ENCODE data around the gene CTSW. TPM values are rescaled to one million over a fixed set of nuclear protein-coding genes. Genes with fewer than 3 reads are reported as not detected.

CTSW gene
- polyA plus RNA-seq, 1 of the 3 experiments (the other 2 are of a cell fraction) = 0.49 TPM

DNA sequence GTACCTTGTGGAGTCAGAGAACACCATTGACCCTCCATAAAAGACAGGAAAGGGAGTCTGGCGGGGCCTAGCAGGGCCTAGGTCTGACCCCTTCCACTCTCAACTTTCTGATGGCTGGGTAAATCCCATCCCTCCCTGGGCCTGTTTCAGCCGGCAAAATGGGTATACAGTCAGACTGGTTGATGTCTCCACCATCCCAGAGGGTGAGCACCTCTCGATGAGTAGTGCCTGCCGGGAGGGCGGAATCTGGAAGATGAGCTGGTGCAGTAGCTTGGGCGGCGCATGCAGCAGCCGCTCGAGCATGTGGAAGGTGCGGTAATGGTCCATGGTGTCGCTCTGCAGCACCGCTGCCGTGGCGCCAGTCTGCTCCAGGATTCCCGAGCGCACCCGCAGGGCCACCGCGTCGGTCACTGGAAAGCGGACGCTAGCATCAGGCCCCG, 8.1 kb downstream of the CTSW start:
- H4K20me1 ChIP-seq (ENCODE audit: insufficient read depth) = peaks cover 19% of the 10 kb centered on the region
- peaks cover 55% of the 10 kb centered on the region for H3K79me2 ChIP-seq (ENCODE audit: insufficient read depth)
- peak; percentile 18; the same call in 1 of the 2 replicates for TF ChIP-seq MXI1 (IDR thresholded peaks at IDR 0.05; ENCODE audit: low read depth, low read length)
- TF ChIP-seq, protein P1, sequence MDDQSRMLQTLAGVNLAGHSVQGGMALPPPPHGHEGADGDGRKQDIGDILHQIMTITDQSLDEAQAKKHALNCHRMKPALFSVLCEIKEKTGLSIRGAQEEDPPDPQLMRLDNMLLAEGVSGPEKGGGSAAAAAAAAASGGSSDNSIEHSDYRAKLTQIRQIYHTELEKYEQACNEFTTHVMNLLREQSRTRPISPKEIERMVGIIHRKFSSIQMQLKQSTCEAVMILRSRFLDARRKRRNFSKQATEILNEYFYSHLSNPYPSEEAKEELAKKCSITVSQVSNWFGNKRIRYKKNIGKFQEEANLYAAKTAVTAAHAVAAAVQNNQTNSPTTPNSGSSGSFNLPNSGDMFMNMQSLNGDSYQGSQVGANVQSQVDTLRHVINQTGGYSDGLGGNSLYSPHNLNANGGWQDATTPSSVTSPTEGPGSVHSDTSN (IDR thresholded peaks at IDR 0.05) = no peak

DNA sequence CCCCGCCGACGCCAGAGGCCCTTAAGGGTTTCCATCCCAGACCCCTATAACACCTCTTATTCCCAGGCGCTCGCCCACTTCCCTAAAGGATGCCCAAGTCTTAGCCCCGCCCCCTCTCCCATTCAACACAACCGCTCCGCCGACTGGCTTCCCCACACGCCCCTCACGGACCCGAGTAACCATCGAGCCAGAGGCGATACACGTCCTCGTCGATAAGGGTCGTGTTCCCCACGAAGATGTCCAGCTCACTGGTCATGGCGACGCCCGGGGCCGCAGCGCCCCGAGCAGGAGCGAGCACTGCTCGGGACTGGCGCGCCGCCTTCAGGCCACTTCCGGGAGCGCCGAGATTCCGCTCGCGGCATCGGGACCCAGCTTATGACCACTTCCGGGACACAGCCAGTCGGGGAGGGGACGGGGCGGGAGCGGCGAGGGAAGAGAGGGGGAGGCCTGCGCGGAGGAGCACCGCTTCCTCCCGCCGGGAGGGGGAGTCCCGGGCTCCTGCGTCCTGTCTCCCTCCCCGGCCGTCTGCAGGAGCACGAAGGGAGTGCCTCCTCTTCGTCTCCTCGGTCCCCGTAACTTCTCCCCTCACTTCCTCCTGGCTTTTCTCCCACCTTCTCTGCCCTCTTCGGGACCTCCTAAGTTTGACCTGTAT, 8.7 kb downstream of the CTSW start, which contains the start of gene FIBP:
Gene FIBP (minus strand): TSS at position 309 of the 652 bp plus-strand sequence. CDS start 53 bp downstream, at position 256.
- Histone ChIP-seq H4K20me1 (ENCODE audit: insufficient read depth) (peaks cover 25% of the 10 kb centered on the region), H3K27ac (ENCODE audit: low read depth in 2 of 2, low read length in 1 of 2) (peak within 1 kb of the TSS; percentile 94 to 99), H3K79me2 (ENCODE audit: insufficient read depth) (peaks cover 60% of the 10 kb centered on the region), H3K4me3 (ENCODE audit: low read depth in 2 of 2, low read length in 1 of 2) (peak within 1 kb of the TSS; percentile 56 to 82), H3K36me3 (replicated peaks in 1 of 2; ENCODE audit: control insufficient read depth in 1 of 2, insufficient read depth in 2 of 2, low read length in 1 of 2) (peaks cover 34 to 42% of the 10 kb centered on the region in 2 experiments), H3F3A (replicated peaks; ENCODE audit: insufficient read depth) (peaks cover 62% of the 10 kb centered on the region), H3K27me3 (ENCODE audit: insufficient read depth) (no peaks in the 10 kb centered on the region), H3K4me1 (ENCODE audit: control insufficient read depth in 1 of 2, insufficient read depth in 2 of 2, low read depth in 1 of 2, low read length in 1 of 2) (peaks cover 41 to 52% of the 10 kb centered on the region in 2 experiments), H3K4me2 (peak within 1 kb of the TSS; percentile 98), H3K9me2 (no peaks in the 10 kb centered on the region), H2AFZ (ENCODE audit: low read depth) (peak within 1 kb of the TSS; percentile 82), H3K9me3 (no peaks in the 10 kb centered on the region), H3K9ac (peak within 1 kb of the TSS; percentile 73)
- peak; percentile 97 for DNase-seq
- CTCF ChIA-PET = interaction anchor here (0.7 to 15.2 kb wide), 38 partner anchors 9 to 464 kb away, joined by 3 to 374 read pairs (median 6); partner anchors contain the start of genes C11orf68, CFL1, CTSW and DRAP1
- WGBS (ENCODE audit: low lambda C conversion rate) = under 1% methylated on average over 25 of the region's 57 CpGs
- POLR2A ChIA-PET = interaction anchor here (0.7 to 3.8 kb wide), 10 partner anchors 9 to 176 kb away, joined by 3 to 46 read pairs (median 4); partner anchors contain the start of genes BANF1, CFL1, EIF1AD and KAT5
- TF ChIP-seq MXI1 (IDR thresholded peaks at IDR 0.05; ENCODE audit: low read depth, low read length) = peak; percentile 70
- TF ChIP-seq ELF1 (IDR thresholded peaks at IDR 0.05) = peak; percentile 93
- TF ChIP-seq JUND (IDR thresholded peaks at IDR 0.05) = no peak
- TF ChIP-seq, protein P2, sequence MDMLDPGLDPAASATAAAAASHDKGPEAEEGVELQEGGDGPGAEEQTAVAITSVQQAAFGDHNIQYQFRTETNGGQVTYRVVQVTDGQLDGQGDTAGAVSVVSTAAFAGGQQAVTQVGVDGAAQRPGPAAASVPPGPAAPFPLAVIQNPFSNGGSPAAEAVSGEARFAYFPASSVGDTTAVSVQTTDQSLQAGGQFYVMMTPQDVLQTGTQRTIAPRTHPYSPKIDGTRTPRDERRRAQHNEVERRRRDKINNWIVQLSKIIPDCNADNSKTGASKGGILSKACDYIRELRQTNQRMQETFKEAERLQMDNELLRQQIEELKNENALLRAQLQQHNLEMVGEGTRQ (IDR thresholded peaks at IDR 0.05; ENCODE audit: borderline replicate concordance, low read depth, low read length) = no peak
- peak; percentile 24 for TF ChIP-seq RAD21 (IDR thresholded peaks at IDR 0.05; ENCODE audit: low read length)
- TF ChIP-seq, protein P3, sequence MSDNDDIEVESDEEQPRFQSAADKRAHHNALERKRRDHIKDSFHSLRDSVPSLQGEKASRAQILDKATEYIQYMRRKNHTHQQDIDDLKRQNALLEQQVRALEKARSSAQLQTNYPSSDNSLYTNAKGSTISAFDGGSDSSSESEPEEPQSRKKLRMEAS (IDR thresholded peaks at IDR 0.05; ENCODE audit: low read depth) = peak; percentile 45
- TF ChIP-seq, protein P1 (IDR thresholded peaks at IDR 0.05) = no peak
- TF ChIP-seq NRF1 (IDR thresholded peaks at IDR 0.05; ENCODE audit: low read depth, low read length) = no peak
- peak; percentile 88; the same call in 1 of the 2 replicates for TF ChIP-seq SIN3A (IDR thresholded peaks at IDR 0.05; ENCODE audit: borderline replicate concordance, low read depth, low read length)
- no peak for TF ChIP-seq EZH2phosphoT487 (IDR thresholded peaks at IDR 0.05; ENCODE audit: borderline replicate concordance, low read depth)
- no peak for TF ChIP-seq MEF2A (IDR thresholded peaks at IDR 0.05; ENCODE audit: borderline replicate concordance, low read depth)
- peak; percentile 89 for TF ChIP-seq POLR2AphosphoS5 (IDR thresholded peaks at IDR 0.05; ENCODE audit: low read depth, low read length)
- TF ChIP-seq RXRA (IDR thresholded peaks at IDR 0.05; ENCODE audit: borderline replicate concordance, low read depth) = no peak; the same call in 1 of the 2 replicates
- TF ChIP-seq TEAD4 (IDR thresholded peaks at IDR 0.05; ENCODE audit: borderline replicate concordance, insufficient read depth) = no peak
- peak; percentile 53 for TF ChIP-seq CHD2 (IDR thresholded peaks at IDR 0.05; ENCODE audit: low read length, partially characterized antibody)
- no peak for TF ChIP-seq FOXM1 (IDR thresholded peaks at IDR 0.05; ENCODE audit: low read depth)
- TF ChIP-seq TAF1 (IDR thresholded peaks at IDR 0.05; ENCODE audit: borderline replicate concordance, low read depth, low read length) = peak; percentile 65; the same call in 1 of the 2 replicates
- no peak for TF ChIP-seq TCF12 (IDR thresholded peaks at IDR 0.05)
- TF ChIP-seq NFIC (IDR thresholded peaks at IDR 0.05; ENCODE audit: borderline replicate concordance) = no peak; the same call in 1 of the 2 replicates

More for the DNA sequence above, 8.1 kb downstream of the CTSW start:
- peaks cover 35 to 48% of the 10 kb centered on the region in 2 experiments for H3K4me1 ChIP-seq (ENCODE audit: control insufficient read depth in 1 of 2, insufficient read depth in 2 of 2, low read depth in 1 of 2, low read length in 1 of 2)
- H3K27me3 ChIP-seq (ENCODE audit: insufficient read depth) = no peaks in the 10 kb centered on the region
- no peaks in the 10 kb centered on the region for H3K9me2 ChIP-seq
- H3K9me3 ChIP-seq = no peaks in the 10 kb centered on the region
- WGBS (ENCODE audit: low lambda C conversion rate) = 0% methylated on average over 13 of the region's 23 CpGs
- ChIA-PET POLR2A (interaction anchor here (0.7 to 3.8 kb wide), 8 partner anchors 9 to 176 kb away, joined by 3 to 46 read pairs (median 4); partner anchors contain the start of genes BANF1, CFL1, EIF1AD and KAT5), CTCF (interaction anchor here (0.7 to 15.2 kb wide), 35 partner anchors 10 to 273 kb away, joined by 3 to 374 read pairs (median 5); partner anchors contain the start of genes C11orf68, CFL1, CTSW and DRAP1)
- peak overlapping the region; percentile 80 to 94 for H3K27ac ChIP-seq (ENCODE audit: low read depth in 2 of 2, low read length in 1 of 2)
- peak overlapping the region; percentile 73 for H3K9ac ChIP-seq
- peaks cover 39 to 41% of the 10 kb centered on the region in 2 experiments for H3K36me3 ChIP-seq (replicated peaks in 1 of 2; ENCODE audit: control insufficient read depth in 1 of 2, insufficient read depth in 2 of 2, low read length in 1 of 2)
- no peak for DNase-seq
- peak overlapping the region; percentile 56 to 82 for H3K4me3 ChIP-seq (ENCODE audit: low read depth in 2 of 2, low read length in 1 of 2)
- H3K4me2 ChIP-seq = peak overlapping the region; percentile 98
- peak overlapping the region; percentile 82; the same call in 1 of the 2 replicates for H2AFZ ChIP-seq (ENCODE audit: low read depth)
- peaks cover 56% of the 10 kb centered on the region for H3F3A ChIP-seq (replicated peaks; ENCODE audit: insufficient read depth)

All from SK-N-SH (cell line).